Glutamatergic neuron (in vitro differentiated cells): Measurements from ENCODE around the gene NR1I2. TPM values are rescaled to one million over a fixed set of nuclear protein-coding genes. Genes with fewer than 3 reads are reported as not detected.

Source experiments
- DNase-seq: peaks from one replicate; pipeline ENCODE4 v3.0.0; 2022
- H3K27ac Mint-ChIP-seq: one replicate; pipeline ENCODE4 v1.8.0; 2020; ENCODE audit warnings: mild to moderate bottlenecking, mixed read lengths, inconsistent platforms; ENCODE audit not compliant: unreplicated experiment
- H3K27me3 Mint-ChIP-seq: one replicate; pipeline ENCODE4 v1.8.0; 2020; ENCODE audit warnings: mild to moderate bottlenecking, moderate library complexity, mixed read lengths, inconsistent platforms; ENCODE audit not compliant: unreplicated experiment
- H3K36me3 Mint-ChIP-seq: one replicate; pipeline ENCODE4 v1.8.0; 2020; ENCODE audit warnings: mild to moderate bottlenecking, mixed read lengths, inconsistent platforms; ENCODE audit not compliant: unreplicated experiment
- H3K4me1 Mint-ChIP-seq: one replicate; pipeline ENCODE4 v1.8.0; 2020; ENCODE audit warnings: mild to moderate bottlenecking, low read depth, mixed read lengths, inconsistent platforms; ENCODE audit not compliant: unreplicated experiment
- H3K4me3 Mint-ChIP-seq: one replicate; pipeline ENCODE4 v1.8.0; 2020; ENCODE audit warnings: mild to moderate bottlenecking, mixed read lengths, inconsistent platforms; ENCODE audit not compliant: unreplicated experiment
- H3K9me3 Mint-ChIP-seq: one replicate; pipeline ENCODE4 v1.8.0; 2020; ENCODE audit warnings: mild to moderate bottlenecking, moderate library complexity, mixed read lengths, inconsistent platforms; ENCODE audit not compliant: unreplicated experiment
- CTCF ChIP-seq: fragments of 200-600 bp; sonication (generic); IDR thresholded peaks from one replicate; pipeline ENCODE4 v1.5.0; 2021; ENCODE audit not compliant: partially characterized antibody, unreplicated experiment
- total RNA-seq: library from RNA; stranded (reverse); fragmentation: NEBNext Ultra II Directional; extraction: Animal tissue kit (Norgen Biotek cat#: 25700); gene quantifications from one replicate; pipeline ENCODE4 v1.2.1, GENCODE V29; 2021; ENCODE audit not compliant: unreplicated experiment

The NR1I2 gene
- total RNA-seq, 1 donor from 2014 or later, result not detected

GRCh38 chr3:119778811-119779210 is 3.1 kb upstream of the NR1I2 start:
- Mint-ChIP-seq H3K27me3 (no peaks in the 10 kb centered on the region), H3K4me1 (no peaks in the 10 kb centered on the region), H3K36me3 (peaks cover 6% of the 10 kb centered on the region), H3K9me3 (no peaks in the 10 kb centered on the region), H3K27ac (no peak overlapping the region), H3K4me3 (no peak overlapping the region)
- TF ChIP-seq CTCF, result no peak
- DNase-seq, result no peak

- TF ChIP-seq CTCF, result no peak
- no peaks in the 10 kb centered on the region for H3K4me1 Mint-ChIP-seq
- H3K27ac Mint-ChIP-seq, result no peak overlapping the region
- H3K4me3 Mint-ChIP-seq, result no peak overlapping the region
- no peak for DNase-seq
- H3K36me3 Mint-ChIP-seq, result peaks cover 6% of the 10 kb centered on the region
- H3K27me3 Mint-ChIP-seq, result no peaks in the 10 kb centered on the region
- H3K9me3 Mint-ChIP-seq, result no peaks in the 10 kb centered on the region
These were observed 2.0 kb upstream of the NR1I2 start for GRCh38 chr3:119779731-119780383.

- H3K36me3 Mint-ChIP-seq, result no peaks in the 10 kb centered on the region
- no peak overlapping the region for H3K27ac Mint-ChIP-seq
- no peak for TF ChIP-seq CTCF
- no peaks in the 10 kb centered on the region for H3K27me3 Mint-ChIP-seq
- DNase-seq, result no peak
- H3K4me1 Mint-ChIP-seq, result no peaks in the 10 kb centered on the region
- no peak overlapping the region for H3K4me3 Mint-ChIP-seq
- H3K9me3 Mint-ChIP-seq, result no peaks in the 10 kb centered on the region
These were observed 559 bp downstream of the NR1I2 start for GRCh38 chr3:119782460-119782859.

GRCh38 chr3:119783255-119783654 is 1.4 kb downstream of the NR1I2 start:
- Mint-ChIP-seq H3K4me3 (no peak overlapping the region), H3K27ac (no peak overlapping the region)
- DNase-seq, result no peak

More at GRCh38 chr3:119783255-119783654, 1.4 kb downstream of the NR1I2 start:
- H3K36me3 Mint-ChIP-seq, result no peaks in the 10 kb centered on the region
- no peaks in the 10 kb centered on the region for H3K4me1 Mint-ChIP-seq
- no peak for TF ChIP-seq CTCF
- H3K27me3 Mint-ChIP-seq, result no peaks in the 10 kb centered on the region
- H3K9me3 Mint-ChIP-seq, result no peaks in the 10 kb centered on the region
